GM12878 (cell line): ENCODE measurements around the gene RBM26. TPM values are rescaled to one million over a fixed set of nuclear protein-coding genes. Genes with fewer than 3 reads are reported as not detected.

Experiments used
- ATAC-seq: fragments of 200-7000 bp; cut with Tn5 transposase; 3 replicates; pipeline ENCODE4 v1.9.1; 2020; ENCODE audit warnings: mild to moderate bottlenecking, moderate library complexity
- BruUV-seq: library from RNA; stranded (reverse); fragments of 400-500 nt; replicated peaks from 2 replicates; lab custom pipeline; 2021; lab: Mats Ljungman, UMichigan
- CTCF ChIA-PET: fragments of 300-600 bp; sonication (Branson Sonifier 250); formaldehyde crosslinking; extraction: SDS; loops from one replicate; lab custom pipeline; 2021; ENCODE audit warnings: inconsistent platforms; lab: Yijun Ruan, JAX
- POLR2A ChIA-PET: fragments of 350-600 bp; formaldehyde crosslinking; extraction: SDS; loops from one replicate; lab custom pipeline; 2021; ENCODE audit warnings: inconsistent platforms; lab: Charles Lee
- RAD21 ChIA-PET: fragments of 300-600 bp; sonication (Branson Sonifier 250); formaldehyde crosslinking; loops from one replicate; lab custom pipeline; 2023; ENCODE audit warnings: antibody characterized with exemption; ENCODE audit not compliant: unreplicated experiment; lab: Charles Lee
- SMC1A ChIA-PET: fragments of 300-600 bp; sonication (Branson Sonifier 250); formaldehyde crosslinking; loops from one replicate; lab custom pipeline; 2023; ENCODE audit not compliant: unreplicated experiment, uncharacterized antibody; lab: Charles Lee
- DNase-seq: peaks from one replicate; pipeline ENCODE4 v3.0.0-alpha.2; 2011; ENCODE audit warnings: low read depth, low spot score
- FAIRE-seq: peaks from 3 replicates; lab custom pipeline; 2011; peaks lifted over from hg19 to GRCh38; lab: Jason Lieb, UNC
- H2AFZ ChIP-seq: 2 replicates; pipeline ENCODE4 v1.6.0; 2011; ENCODE audit warnings: low read depth, low read length, control low read depth; ENCODE audit not compliant: control insufficient read depth
- H3K27ac ChIP-seq: 2 replicates; pipeline ENCODE4 v1.5.1; 2011; ENCODE audit warnings: control low read depth; ENCODE audit not compliant: control insufficient read depth, insufficient read depth
- H3K27me3 ChIP-seq, 2 experiments: replicated peaks in 1 of 2; 2 replicates each; pipeline versions ENCODE4 v1.6.0 to v1.6.1; 2011; ENCODE audit warnings: low read length in 1 of 2; ENCODE audit not compliant: control insufficient read depth in 2 of 2, insufficient read depth in 2 of 2
- H3K36me3 ChIP-seq, 2 experiments: 2 replicates each; pipeline ENCODE4 v1.5.1; 2011; ENCODE audit warnings: low read length in 1 of 2; ENCODE audit not compliant: control insufficient read depth in 2 of 2, insufficient read depth in 2 of 2
- H3K4me1 ChIP-seq: 2 replicates; pipeline ENCODE4 v1.6.1; 2011; ENCODE audit warnings: mild to moderate bottlenecking, low read length, moderate library complexity, mixed read lengths; ENCODE audit not compliant: control insufficient read depth, insufficient read depth
- H3K4me2 ChIP-seq: 2 replicates; pipeline ENCODE4 v1.6.0; 2011; ENCODE audit warnings: control low read depth; ENCODE audit not compliant: control insufficient read depth, insufficient read depth
- H3K4me3 ChIP-seq: fragments of 200-600 bp; sonication (generic); 2 replicates; pipeline ENCODE4 v1.5.1; 2016
- H3K79me2 ChIP-seq: 2 replicates; pipeline ENCODE4 v1.6.0; 2011; ENCODE audit warnings: low read length; ENCODE audit not compliant: control insufficient read depth, insufficient read depth
- H3K9ac ChIP-seq: 2 replicates; pipeline ENCODE4 v1.8.0; 2011; ENCODE audit warnings: low read length, control low read depth, mixed read lengths; ENCODE audit not compliant: control insufficient read depth, insufficient read depth
- H3K9me3 ChIP-seq: replicated peaks from 3 replicates; pipeline ENCODE4 v1.5.1; 2011; ENCODE audit warnings: mild to moderate bottlenecking, low read length; ENCODE audit not compliant: control insufficient read depth, insufficient read depth
- H4K20me1 ChIP-seq: 2 replicates; pipeline ENCODE4 v1.6.0; 2011; ENCODE audit not compliant: control insufficient read depth, insufficient read depth
- ETV6 ChIP-seq, 2 experiments: fragments of 450-650 bp in 1 of 2; IDR thresholded peaks in 1 of 2; conservative IDR thresholded peaks in 1 of 2; 2 replicates each; pipeline ENCODE4 v1.6.1; 2014; ENCODE audit warnings: antibody characterized with exemption in 1 of 2, borderline replicate concordance in 1 of 2, low read depth in 1 of 2, mild to moderate bottlenecking in 1 of 2, moderate library complexity in 1 of 2
- HDAC2 ChIP-seq: fragments of 200-600 bp; sonication (generic); IDR thresholded peaks from 2 replicates; pipeline ENCODE4 v1.6.1; 2017
- NR2C2 ChIP-seq: IDR thresholded peaks from 2 replicates; pipeline ENCODE4 v1.6.1; 2011; ENCODE audit warnings: borderline replicate concordance, low read depth; ENCODE audit not compliant: control insufficient read depth, insufficient read length
- PRDM15 ChIP-seq: fragments of 450-650 bp; formaldehyde crosslinking; IDR thresholded peaks from 2 replicates; pipeline ENCODE4 v1.4.0; 2020; ENCODE audit warnings: mild to moderate bottlenecking, moderate library complexity
- SMARCA5 ChIP-seq: fragments of 450-650 bp; IDR thresholded peaks from 2 replicates; pipeline ENCODE4 v1.6.1; 2017; ENCODE audit warnings: mild to moderate bottlenecking
- STAT1 ChIP-seq: fragments of 450-650 bp; conservative IDR thresholded peaks from 2 replicates; pipeline ENCODE4 v1.6.1; 2014; ENCODE audit warnings: antibody characterized with exemption, mild to moderate bottlenecking
- ZNF274 ChIP-seq: IDR thresholded peaks from one replicate; pipeline ENCODE4 v1.8.0; 2011; ENCODE audit not compliant: insufficient read length, insufficient read depth
- WGBS: methylation state at CpG from one replicate; pipeline ENCODE4 v1.1.6; 2016; ENCODE audit warnings: low lambda C conversion rate; ENCODE audit not compliant: insufficient replicate concordance, insufficient coverage; ENCODE audit errors: missing lambda C conversion rate; 5-methylcytosine and 5-hydroxymethylcytosine counted together
- in situ Hi-C: fragments of 300-500 bp; cut with MboI; formaldehyde crosslinking; loops from 9 replicates; pipeline ENCODE4 v1.14.3; 2018; ENCODE audit warnings: mixed read lengths
- intact Hi-C: fragments of 100-400 bp; cut with micrococcal nuclease; formaldehyde crosslinking; loops from one replicate; pipeline ENCODE4 v1.14.2; 2022; ENCODE audit not compliant: unreplicated experiment
- polyA plus RNA-seq, 11 experiments: library from polyadenylated mRNA; depleted of rRNA in 4 of 11; unstranded in 6 of 11; stranded (reverse) in 5 of 11; fragments of >200 nt; fragmentation: Nextera tagmentation in 4 of 11; fragmentation: Illumina TruSeq in 1 of 11; extraction: Ambion mirVana in 4 of 11; extraction: Trizol in 1 of 11; gene quantifications; 1 replicate in 1 of 11; 2 replicates in 10 of 11; pipeline versions ENCODE4 v1.2.1 to v1.2.3, GENCODE V29; 2011 to 2016; ENCODE audit warnings: inconsistent platforms in 2 of 11, missing spikeins in 2 of 11, low read depth in 1 of 11
- total RNA-seq, 4 experiments: library from RNA; depleted of rRNA in 3 of 4; stranded (reverse); fragments of >200 nt in 3 of 4; fragmentation: Illumina TruSeq in 1 of 4; extraction: Trizol in 1 of 4; gene quantifications; 2 replicates each; pipeline versions ENCODE4 v1.2.1 to v1.2.3, GENCODE V29; 2013 to 2021
- TF ChIP-seq, protein P1 (sequence below): IDR thresholded peaks from 2 replicates; pipeline ENCODE4 v1.6.1; 2012; ENCODE audit warnings: low read depth, low read length, improper control_type of control experiment

The RBM26 gene
- total and polyA plus RNA-seq, 10 of the 15 experiments (the other 5 are each of a cell fraction or from before 2014, with no cell fraction given), result 17.6 to 71.3 (median 38.9) TPM

DNA sequence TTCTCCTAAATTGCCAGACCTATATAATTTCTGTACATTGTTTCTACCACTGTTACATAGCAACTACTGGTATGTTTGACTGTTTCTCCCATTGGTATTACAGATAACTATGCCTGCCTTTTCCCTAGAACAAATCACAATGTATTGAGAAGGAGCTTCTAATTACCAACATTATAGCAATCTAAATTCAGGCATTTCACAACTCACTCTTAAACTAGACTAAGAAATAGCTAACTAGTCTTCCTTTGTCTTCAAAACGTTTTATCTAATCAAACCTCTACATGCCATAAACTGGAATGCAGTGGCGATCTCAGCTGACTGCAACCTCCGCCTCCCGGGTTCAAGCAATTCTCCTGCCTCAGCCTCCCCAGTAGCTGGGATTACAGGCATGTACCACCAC is 18.2 kb downstream of the RBM26 start:
- peak overlapping the region; percentile 17; the same call in 1 of the 2 replicates for H3K4me2 ChIP-seq
- no peak for TF ChIP-seq SMARCA5
- TF ChIP-seq PRDM15 (CRISPR knock-in tag), result no peak
- no peak for TF ChIP-seq ZNF274
- TF ChIP-seq NR2C2, result no peak
- TF ChIP-seq ETV6 (conservative IDR thresholded peaks at IDR 0.05 in 1 of 2, IDR thresholded peaks at IDR 0.05 in 1 of 2; ENCODE audit: borderline replicate concordance in 1 of 2, low read depth in 1 of 2), result no peak
- TF ChIP-seq, protein P1, sequence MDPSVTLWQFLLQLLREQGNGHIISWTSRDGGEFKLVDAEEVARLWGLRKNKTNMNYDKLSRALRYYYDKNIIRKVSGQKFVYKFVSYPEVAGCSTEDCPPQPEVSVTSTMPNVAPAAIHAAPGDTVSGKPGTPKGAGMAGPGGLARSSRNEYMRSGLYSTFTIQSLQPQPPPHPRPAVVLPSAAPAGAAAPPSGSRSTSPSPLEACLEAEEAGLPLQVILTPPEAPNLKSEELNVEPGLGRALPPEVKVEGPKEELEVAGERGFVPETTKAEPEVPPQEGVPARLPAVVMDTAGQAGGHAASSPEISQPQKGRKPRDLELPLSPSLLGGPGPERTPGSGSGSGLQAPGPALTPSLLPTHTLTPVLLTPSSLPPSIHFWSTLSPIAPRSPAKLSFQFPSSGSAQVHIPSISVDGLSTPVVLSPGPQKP, result no peak
- TF ChIP-seq HDAC2, result no peak
- no peak for TF ChIP-seq STAT1
- H3K4me1 ChIP-seq, result peaks cover 54% of the 10 kb centered on the region
- no peaks in the 10 kb centered on the region for H4K20me1 ChIP-seq
- peak overlapping the region; percentile 68; the same call in 1 of the 2 replicates for H3K27ac ChIP-seq
- peaks cover 2% of the 10 kb centered on the region; the same call in 2 of the 3 replicates for H3K9me3 ChIP-seq
- intact Hi-C loops, result loop anchor here (5.0 kb wide), 1 partner anchor 196 kb away; no protein-coding TSS in a partner anchor
- POLR2A ChIA-PET, result interaction anchor here (0.5 kb wide), 1 partner anchor 14 kb away, joined by 4 read pairs; no protein-coding TSS in a partner anchor
- H2AFZ ChIP-seq, result no peak overlapping the region
- no peak for FAIRE-seq
- BruUV-seq, result no TSS peak
- in situ Hi-C loops, result loop anchor here (25.0 kb wide), 1 partner anchor 1676 kb away; no protein-coding TSS in a partner anchor
- DNase-seq, result no peak
- RAD21 ChIA-PET, result interaction anchor here (1.5 kb wide), 1 partner anchor 15 kb away, joined by 4 read pairs; no protein-coding TSS in a partner anchor
- no peak overlapping the region for H3K9ac ChIP-seq
- H3K36me3 ChIP-seq, result peaks cover 0 to 4% of the 10 kb centered on the region in 2 experiments; a peak in 2 of 4 replicates
- 72% methylated on average over 4 of the region's 4 CpGs for WGBS
- no peak overlapping the region for H3K4me3 ChIP-seq
- SMC1A ChIA-PET, result interaction anchor here (0.5 to 1.5 kb wide), 6 partner anchors 11 to 1189 kb away, joined by 3 to 6 read pairs (median 3); no protein-coding TSS in a partner anchor
- CTCF ChIA-PET, result interaction anchor here (0.8 to 2.6 kb wide), 4 partner anchors 15 to 39 kb away, joined by 3 to 6 read pairs (median 4); no protein-coding TSS in a partner anchor
- H3K27me3 ChIP-seq, result no peaks in the 10 kb centered on the region
- no peak for ATAC-seq
- H3K79me2 ChIP-seq, result peaks cover 90% of the 10 kb centered on the region
